Tibial nerve (tissue), 4 donors: ENCODE results near the gene DENR. TPM values are rescaled to one million over a fixed set of nuclear protein-coding genes. Genes with fewer than 3 reads are reported as not detected.

Experiments
- DNase-seq, 2 donors: peaks; one replicate each; pipeline ENCODE4 v3.0.0-alpha.2; 2019; ENCODE audit warnings: low spot score in 2 of 2
- H3K27ac ChIP-seq, 4 donors: fragments of 200-600 bp; sonication (generic) in 3 of 4; one replicate each; pipeline ENCODE4 v1.5.1; 2017 to 2019; ENCODE audit warnings: mild to moderate bottlenecking in 1 of 4
- H3K27me3 ChIP-seq, 2 donors: fragments of 200-600 bp; sonication (generic) in 1 of 2; one replicate each; pipeline versions ENCODE4 v1.5.1 to v1.6.0; 2017 to 2019
- H3K36me3 ChIP-seq, 3 donors: fragments of 200-600 bp; sonication (generic); one replicate each; pipeline ENCODE4 v1.5.1; 2018 to 2019
- H3K4me1 ChIP-seq, 4 donors: fragments of 200-600 bp; sonication (generic) in 3 of 4; one replicate each; pipeline ENCODE4 v1.5.1; 2017 to 2019
- H3K4me3 ChIP-seq, 4 donors: fragments of 200-600 bp; sonication (generic) in 3 of 4; one replicate each; pipeline ENCODE4 v1.5.1; 2017 to 2019; ENCODE audit warnings: mild to moderate bottlenecking in 1 of 4, moderate library complexity in 1 of 4
- H3K9me3 ChIP-seq, 4 donors: fragments of 200-600 bp; sonication (generic) in 3 of 4; one replicate each; pipeline ENCODE4 v1.5.1; 2017 to 2019
- CTCF ChIP-seq, 5 experiments: fragments of 200-600 bp in 3 of 5; fragments of 450-650 bp in 2 of 5; sonication (generic) in 3 of 5; IDR thresholded peaks; one replicate each; pipeline ENCODE4 v1.5.1; 2016 to 2019; ENCODE audit warnings: antibody characterized with exemption in 5 of 5, mild to moderate bottlenecking in 3 of 5, moderate library complexity in 2 of 5
- EP300 ChIP-seq, 2 donors: sonication (generic); formaldehyde crosslinking; IDR thresholded peaks; one replicate each; pipeline ENCODE4 v1.6.1; 2017; ENCODE audit warnings: antibody characterized with exemption in 2 of 2, mild to moderate bottlenecking in 1 of 2
- POLR2A ChIP-seq, 2 donors: fragments of 450-650 bp; IDR thresholded peaks; one replicate each; pipeline ENCODE4 v1.6.1; 2017; ENCODE audit warnings: antibody characterized with exemption in 2 of 2, mild to moderate bottlenecking in 2 of 2, moderate library complexity in 2 of 2
- WGBS, 2 donors: methylation state at CpG; one replicate each; pipeline ENCODE4 v1.1.5; 2018; 5-methylcytosine and 5-hydroxymethylcytosine counted together
- small RNA-seq: library from RNA; depleted of rRNA; stranded (forward); fragments of <200 nt; gene quantifications from one replicate; pipeline ENCODE3, GENCODE V24; 2016
- total RNA-seq, 4 donors: library from RNA; depleted of rRNA; stranded (reverse); fragments of >200 nt; gene quantifications; one replicate each; pipeline ENCODE4 v1.1.0, GENCODE V29; 2016

The DENR gene
- total RNA-seq, 4 donors from 2014 or later, result 12.6 to 25.1 (median 17.3) TPM

GRCh38 chr12:122820138-122820537 is 67.5 kb downstream of the DENR start:
- 83 to 88% methylated on average over 8 of the region's 8 CpGs for WGBS, 2 donors
- H3K4me1 ChIP-seq, result no peaks in the 10 kb centered on the region
- no peak for DNase-seq

More at GRCh38 chr12:122820138-122820537, 67.5 kb downstream of the DENR start:
- Histone ChIP-seq H3K27ac (no peak overlapping the region), H3K36me3 (no peaks in the 10 kb centered on the region), H3K4me3 (no peak overlapping the region), H3K27me3 (no peaks in the 10 kb centered on the region), H3K9me3 (no peaks in the 10 kb centered on the region)
- TF ChIP-seq CTCF (IDR thresholded peaks at IDR 0.05), result no peak
- TF ChIP-seq POLR2A (IDR thresholded peaks at IDR 0.05), result no peak
- TF ChIP-seq EP300 (IDR thresholded peaks at IDR 0.05), result no peak

Small RNA genes lying within 50 kb of the gene (small RNA-seq; reads per million reads assigned to genes)
- gene AC026333.2, result not detected
- not detected for gene RF00019

Other genes starting within 250 kb of the DENR start
- 100 to 1,000 TPM in 1 of 4 donors, 10 to 100 TPM in 3; 66.6 to 128 (median 80.7) TPM for gene RSRC2, start 225.9 kb upstream of the DENR start, total RNA-seq
- 10 to 100 TPM; 14.2 to 27.8 (median 19.7) TPM for gene KNTC1, start 225.6 kb upstream of the DENR start, total RNA-seq
- 1 to 10 TPM in 3 of 4 donors, not detected in 1; 2.3 to 6.3 (median 3.3) TPM for gene HCAR2, start 49.5 kb upstream of the DENR start, total RNA-seq
- gene HCAR3, start 36.0 kb upstream of the DENR start, total RNA-seq, result under 1 TPM in 1 of 4 donors, not detected in 3; 0.42 TPM
- gene HCAR1, start 22.0 kb upstream of the DENR start, total RNA-seq, result 1 to 10 TPM in 2 of 4 donors, under 1 TPM in 2; under 0.01 to 1.8 (median 1.1) TPM
- gene CCDC62, start 21.7 kb downstream of the DENR start, total RNA-seq, result 1 to 10 TPM in 2 of 4 donors, under 1 TPM in 2; 0.78 to 1.5 (median 1.2) TPM
- gene HIP1R, start 82.6 kb downstream of the DENR start, total RNA-seq, result 10 to 100 TPM; 10.3 to 22.5 (median 16.9) TPM
- 10 to 100 TPM; 24.5 to 28.4 (median 25.8) TPM for gene VPS37B, start 143.3 kb downstream of the DENR start, total RNA-seq
- 10 to 100 TPM in 1 of 4 donors, 1 to 10 TPM in 3; 4.2 to 11.4 (median 6.0) TPM for gene ABCB9, start 213.6 kb downstream of the DENR start, total RNA-seq
- gene OGFOD2, start 222.4 kb downstream of the DENR start, total RNA-seq, result 10 to 100 TPM in 3 of 4 donors, 1 to 10 TPM in 1; 7.2 to 19.8 (median 13.4) TPM
- 100 to 1,000 TPM; 197 to 338 (median 251) TPM for gene ARL6IP4, start 227.9 kb downstream of the DENR start, total RNA-seq